ENCODE results near the gene SKI.

The SKI gene

DNA sequence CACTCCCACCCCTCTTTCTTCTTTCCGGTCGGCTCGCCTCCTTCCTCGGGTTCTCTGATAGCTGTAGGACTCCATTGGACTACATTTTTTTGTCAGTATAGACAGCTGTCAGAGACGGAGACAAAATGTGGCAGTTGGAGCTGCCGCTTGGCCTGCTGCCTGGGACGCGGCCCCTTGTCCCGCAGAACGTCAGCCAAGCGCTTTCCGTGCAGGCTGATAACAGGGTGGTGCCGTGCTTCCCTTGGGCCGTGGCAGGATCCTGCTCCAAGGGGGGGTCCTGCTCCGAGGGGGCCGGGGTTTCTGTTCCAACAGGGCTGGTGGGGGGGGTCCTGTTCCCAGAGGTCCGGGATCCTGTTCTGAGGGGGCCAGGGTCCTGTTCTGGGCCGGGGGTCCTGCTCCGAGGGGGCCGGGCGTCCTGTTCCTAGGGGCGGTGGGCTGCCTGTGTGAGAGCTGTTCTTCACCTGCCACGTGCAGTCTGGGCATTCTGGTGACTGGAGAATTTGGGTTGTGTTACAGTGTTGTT is 4.9 kb downstream of the SKI start:
- DNase-seq (ENCODE audit: low spot score), result peak; percentile 77
- TF ChIP-seq, protein P1, sequence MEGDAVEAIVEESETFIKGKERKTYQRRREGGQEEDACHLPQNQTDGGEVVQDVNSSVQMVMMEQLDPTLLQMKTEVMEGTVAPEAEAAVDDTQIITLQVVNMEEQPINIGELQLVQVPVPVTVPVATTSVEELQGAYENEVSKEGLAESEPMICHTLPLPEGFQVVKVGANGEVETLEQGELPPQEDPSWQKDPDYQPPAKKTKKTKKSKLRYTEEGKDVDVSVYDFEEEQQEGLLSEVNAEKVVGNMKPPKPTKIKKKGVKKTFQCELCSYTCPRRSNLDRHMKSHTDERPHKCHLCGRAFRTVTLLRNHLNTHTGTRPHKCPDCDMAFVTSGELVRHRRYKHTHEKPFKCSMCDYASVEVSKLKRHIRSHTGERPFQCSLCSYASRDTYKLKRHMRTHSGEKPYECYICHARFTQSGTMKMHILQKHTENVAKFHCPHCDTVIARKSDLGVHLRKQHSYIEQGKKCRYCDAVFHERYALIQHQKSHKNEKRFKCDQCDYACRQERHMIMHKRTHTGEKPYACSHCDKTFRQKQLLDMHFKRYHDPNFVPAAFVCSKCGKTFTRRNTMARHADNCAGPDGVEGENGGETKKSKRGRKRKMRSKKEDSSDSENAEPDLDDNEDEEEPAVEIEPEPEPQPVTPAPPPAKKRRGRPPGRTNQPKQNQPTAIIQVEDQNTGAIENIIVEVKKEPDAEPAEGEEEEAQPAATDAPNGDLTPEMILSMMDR (IDR thresholded peaks at IDR 0.05), result no peak
- Histone ChIP-seq H3K4me3 (peak overlapping the region; percentile 96), H3K27ac (peak overlapping the region; percentile 79 to 100)

DNA sequence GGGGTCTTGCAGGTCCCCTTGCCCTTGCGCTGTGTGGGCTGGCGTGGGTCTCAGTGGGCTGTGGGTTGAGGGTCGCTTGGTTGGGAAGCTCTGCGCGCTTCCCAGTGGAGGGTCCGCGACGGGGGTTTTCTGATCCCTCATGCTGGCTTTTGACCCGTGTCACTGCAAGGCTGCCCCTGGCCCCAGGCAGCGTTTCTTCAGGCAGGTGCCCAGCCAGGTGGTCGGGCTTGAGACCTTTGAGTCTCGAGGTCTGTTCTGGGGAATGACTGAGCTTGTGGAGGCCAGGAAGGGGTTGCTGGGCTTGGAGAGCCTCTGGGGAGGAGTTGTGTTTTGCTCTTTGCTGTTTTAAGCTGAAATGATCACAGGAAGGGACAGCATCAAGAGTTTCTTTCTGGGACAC is 5.3 kb downstream of the SKI start:
- TF ChIP-seq, protein P1 (IDR thresholded peaks at IDR 0.05), result no peak
- DNase-seq (ENCODE audit: low spot score), result peak; percentile 75
- peak overlapping the region; percentile 96 for H3K4me3 ChIP-seq
- peak overlapping the region; percentile 79 to 100 for H3K27ac ChIP-seq

DNA sequence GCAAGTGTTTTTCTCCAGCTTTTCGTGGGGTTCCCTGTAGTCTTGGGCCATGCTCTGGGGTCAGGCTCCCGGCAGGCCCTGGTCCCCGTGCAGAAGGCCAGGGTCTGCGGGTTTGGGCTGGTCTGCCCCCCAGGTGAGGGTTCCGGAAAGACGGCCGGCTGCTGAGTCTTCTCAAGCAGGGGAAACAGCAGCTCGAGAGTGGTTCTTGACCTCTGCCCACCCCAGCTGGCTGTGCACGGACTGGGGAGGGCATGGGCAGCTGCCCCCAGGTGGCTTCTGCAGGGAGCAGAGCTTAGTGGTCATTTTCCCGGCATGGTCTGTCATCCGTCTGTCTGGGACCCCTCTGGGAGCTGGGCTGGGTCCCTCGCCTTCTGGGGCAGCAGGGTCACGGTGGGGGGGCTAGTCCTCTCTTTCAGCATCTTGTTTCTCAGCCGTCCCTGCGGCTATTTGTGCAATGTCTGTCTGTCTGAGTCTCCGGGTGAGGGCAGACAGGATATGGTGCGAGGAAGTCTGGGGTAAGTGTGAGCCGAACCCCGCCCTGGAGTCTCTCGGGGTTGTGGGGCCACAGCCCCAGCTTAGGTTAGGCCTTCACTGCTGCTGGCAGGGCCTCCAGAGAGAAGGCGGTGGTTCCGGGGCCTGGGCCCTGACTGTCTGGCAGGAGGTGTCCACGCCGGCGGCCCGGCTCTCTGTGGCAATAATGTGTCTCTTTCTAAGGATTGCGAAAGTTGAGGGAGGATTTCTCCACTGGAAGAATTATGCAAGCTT is 6.1 kb downstream of the SKI start:
- TF ChIP-seq, protein P1 (IDR thresholded peaks at IDR 0.05), result no peak
- peak overlapping the region; percentile 79 to 100 for H3K27ac ChIP-seq
- DNase-seq (ENCODE audit: low spot score), result peak; percentile 97
- H3K4me3 ChIP-seq, result peak overlapping the region; percentile 96

DNA sequence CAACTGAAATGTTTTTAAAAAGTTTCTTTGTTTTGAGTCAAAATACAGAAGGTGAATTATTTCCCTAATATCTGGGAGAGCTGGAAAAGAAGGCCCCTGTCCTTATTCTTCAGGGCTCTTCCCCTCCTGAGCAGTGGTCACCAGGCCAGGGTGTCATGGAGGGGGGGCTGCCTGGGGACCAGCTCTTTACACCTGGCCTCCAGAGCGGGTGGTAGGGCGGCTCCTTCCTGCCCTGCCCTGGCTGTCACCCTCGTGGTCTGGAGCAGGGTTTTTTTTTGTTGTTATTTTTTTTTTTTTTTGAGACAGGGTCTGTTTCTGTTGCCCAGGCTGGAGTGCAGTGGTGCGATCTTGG is 6.6 kb downstream of the SKI start:
- DNase-seq (ENCODE audit: low spot score), result peak; percentile 81
- peak overlapping the region; percentile 96 for H3K4me3 ChIP-seq
- peak overlapping the region; percentile 79 to 100 for H3K27ac ChIP-seq
- TF ChIP-seq, protein P1 (IDR thresholded peaks at IDR 0.05), result no peak

DNA sequence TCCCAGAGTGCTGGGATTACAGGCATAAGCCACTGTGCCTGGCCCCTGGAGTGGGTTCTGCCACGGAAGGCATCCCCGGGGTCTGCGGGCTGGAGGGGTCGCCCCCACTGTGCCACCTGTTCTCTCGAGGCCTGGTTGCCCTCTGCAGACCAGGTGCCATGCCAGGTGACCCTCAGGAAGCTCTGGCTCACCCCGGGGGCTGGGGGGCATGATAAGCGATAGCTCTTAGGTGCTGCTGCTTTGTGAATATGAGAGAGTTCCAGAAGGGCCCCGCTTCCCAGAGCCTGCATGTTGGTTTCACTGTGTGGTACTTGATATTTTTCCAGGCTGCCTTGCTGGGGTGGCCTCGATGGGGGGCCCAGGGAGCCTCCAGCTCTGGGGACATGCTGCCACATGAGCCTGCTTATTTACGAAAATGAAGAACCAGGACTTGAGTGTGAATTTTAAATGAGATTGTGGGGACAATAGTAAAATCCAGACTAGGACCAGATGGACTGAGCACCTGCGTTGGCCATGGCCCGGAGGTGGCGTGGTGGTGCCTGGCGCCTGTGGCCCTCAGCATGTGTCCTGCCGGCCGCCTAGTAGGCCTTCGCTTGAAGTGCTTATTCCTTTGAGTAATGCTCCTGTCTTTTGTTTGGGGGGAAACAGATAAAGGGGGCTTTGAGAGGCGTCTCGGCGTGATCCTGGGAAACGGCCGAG is 7.3 kb downstream of the SKI start:
- DNase-seq (ENCODE audit: low spot score), result peak; percentile 72
- Histone ChIP-seq H3K4me3 (peak overlapping the region; percentile 96), H3K27ac (peak overlapping the region; percentile 79 to 100)
- TF ChIP-seq, protein P1 (IDR thresholded peaks at IDR 0.05), result no peak

DNA sequence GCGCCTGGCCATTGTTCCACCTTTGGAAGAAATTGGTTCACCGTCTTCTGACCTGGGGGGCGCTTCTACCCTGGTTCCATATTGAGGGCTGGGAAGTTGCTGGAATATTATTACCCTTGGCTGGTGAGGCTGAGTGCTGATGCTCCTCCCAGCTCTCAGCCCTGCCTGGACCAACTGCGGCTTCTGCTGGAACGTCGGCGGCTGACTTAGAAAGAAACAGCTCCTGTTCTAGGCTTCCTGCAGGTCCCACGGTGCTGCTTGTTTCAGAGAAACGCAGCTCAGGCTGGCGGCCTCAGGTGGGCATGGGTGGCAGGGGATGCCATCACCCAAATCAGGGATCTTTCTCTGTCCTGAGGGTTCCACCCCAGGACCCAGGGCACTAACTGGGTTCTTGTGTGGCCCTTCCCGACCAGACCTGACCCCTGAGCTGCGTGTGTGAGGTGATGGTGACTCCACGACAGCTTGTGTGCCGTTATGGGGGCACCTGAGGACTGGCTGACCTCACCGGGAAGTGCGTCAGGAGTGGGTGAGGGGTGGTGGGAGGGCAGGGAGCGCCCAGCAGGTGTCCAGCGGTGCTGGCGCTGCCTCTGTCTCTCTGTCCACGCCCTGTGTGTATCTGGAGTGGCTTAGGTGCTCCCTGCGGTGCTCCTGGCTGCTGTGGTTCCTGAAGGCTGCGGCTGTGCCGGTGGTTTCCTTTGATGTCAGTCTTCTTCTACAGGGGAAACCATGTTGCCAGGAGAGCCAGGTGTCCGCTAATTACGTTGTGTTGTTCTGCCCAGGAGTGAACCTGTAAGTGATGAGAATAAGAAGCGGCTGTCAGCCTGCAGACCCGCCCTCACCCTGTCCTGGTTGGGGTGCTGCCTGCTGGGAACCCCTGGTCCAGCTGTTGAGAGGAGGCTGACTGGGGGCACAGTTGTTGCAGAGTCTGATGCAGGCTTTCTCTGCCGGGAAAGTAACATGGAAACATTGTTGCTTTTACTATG is 8.9 kb downstream of the SKI start:
- Histone ChIP-seq H3K4me3 (peak overlapping the region; percentile 63), H3K27ac (peak overlapping the region; percentile 79 to 100)
- TF ChIP-seq, protein P1 (IDR thresholded peaks at IDR 0.05), result no peak
- DNase-seq (ENCODE audit: low spot score), result peak; percentile 72
